GM19351 (cell line): ENCODE data around the gene RNFT1.
"Not testable (repeated sequence)": the region's sequence is repeated elsewhere in the genome, so short reads cannot be mapped to it uniquely, and the experiment has no call there.

ENCODE experiments used
- ATAC-seq: cut with Tn5 transposase; IDR thresholded peaks from one replicate; pipeline ENCODE4 v1.9.1; 2021; ENCODE audit warnings: mild to moderate bottlenecking, moderate library complexity; ENCODE audit not compliant: unreplicated experiment

The RNFT1 gene

GRCh38 chr17:59964482-59965328, at the start of gene RNFT1:
RNFT1 (minus strand) TSS chr17:59964740; CDS start chr17:59964663, 77 bp downstream.
- ATAC-seq, result peak; percentile 74

- not testable (repeated sequence) for ATAC-seq
Observed at GRCh38 chr17:60009326-60009725, 44.8 kb upstream of the RNFT1 start.

GRCh38 chr17:60008377-60008776, 43.8 kb upstream of the RNFT1 start:
- not testable (repeated sequence) for ATAC-seq

- ATAC-seq, result no peak
Observed at GRCh38 chr17:60006160-60006559, 41.6 kb upstream of the RNFT1 start.

GRCh38 chr17:60004561-60004960, 40.0 kb upstream of the RNFT1 start:
- not testable (repeated sequence) for ATAC-seq

GRCh38 chr17:60002405-60002804, 37.9 kb upstream of the RNFT1 start:
- ATAC-seq, result not testable (repeated sequence)

- not testable (repeated sequence) for ATAC-seq
Observed at GRCh38 chr17:59996608-59997007, 32.1 kb upstream of the RNFT1 start.

- ATAC-seq, result not testable (repeated sequence)
Observed at GRCh38 chr17:59975166-59975565, 10.6 kb upstream of the RNFT1 start.

GRCh38 chr17:59973483-59973882, 8.9 kb upstream of the RNFT1 start:
- ATAC-seq, result not testable (repeated sequence)

GRCh38 chr17:59972778-59973177, 8.2 kb upstream of the RNFT1 start:
- no peak for ATAC-seq

GRCh38 chr17:59971771-59972170, 7.2 kb upstream of the RNFT1 start:
- ATAC-seq, result not testable (repeated sequence)

- peak; percentile 39 for ATAC-seq
Observed at GRCh38 chr17:59963738-59964481, 630 bp downstream of the RNFT1 start.

- ATAC-seq, result no peak
Observed at GRCh38 chr17:59962739-59963318, 1.7 kb downstream of the RNFT1 start.

- not testable (repeated sequence) for ATAC-seq
Observed at GRCh38 chr17:59959574-59959973, 5.0 kb downstream of the RNFT1 start.

- ATAC-seq, result no peak
Observed at GRCh38 chr17:59954856-59955255, 9.7 kb downstream of the RNFT1 start.

GRCh38 chr17:59950049-59950448, 14.5 kb downstream of the RNFT1 start:
- ATAC-seq, result no peak

- not testable (repeated sequence) for ATAC-seq
Observed at GRCh38 chr17:59947310-59947709, 17.2 kb downstream of the RNFT1 start.

- ATAC-seq, result not testable (repeated sequence)
Observed at GRCh38 chr17:59946433-59946832, 18.1 kb downstream of the RNFT1 start.

- ATAC-seq, result no peak
Observed at GRCh38 chr17:59941131-59941530, 23.4 kb downstream of the RNFT1 start.

- ATAC-seq, result not testable (repeated sequence)
Observed at GRCh38 chr17:59940697-59941096, 23.8 kb downstream of the RNFT1 start.

- ATAC-seq, result not testable (repeated sequence)
Observed at GRCh38 chr17:59933317-59933716, 31.2 kb downstream of the RNFT1 start.
